IPS-11a (cell line): ENCODE data around the gene PMPCA.
A peak's percentile ranks its signal among the peaks of the same experiment; 100 is the strongest.
"Not testable (repeated sequence)": the region's sequence is repeated elsewhere in the genome, so short reads cannot be mapped to it uniquely, and the experiment has no call there.

Experiments
- H3K4me3 ChIP-seq: one replicate; pipeline ENCODE4 v1.5.1; 2013; ENCODE audit warnings: low read depth, low read length, control low read depth

Gene PMPCA

GRCh38 chr9:136393531-136393930, 16.9 kb upstream of the PMPCA start:
- H3K4me3 ChIP-seq: no peak overlapping the region

GRCh38 chr9:136394312-136395019, 16.0 kb upstream of the PMPCA start:
- no peak overlapping the region for H3K4me3 ChIP-seq

- no peak overlapping the region for H3K4me3 ChIP-seq
Measured at GRCh38 chr9:136395020-136395340, 15.5 kb upstream of the PMPCA start.

DNA sequence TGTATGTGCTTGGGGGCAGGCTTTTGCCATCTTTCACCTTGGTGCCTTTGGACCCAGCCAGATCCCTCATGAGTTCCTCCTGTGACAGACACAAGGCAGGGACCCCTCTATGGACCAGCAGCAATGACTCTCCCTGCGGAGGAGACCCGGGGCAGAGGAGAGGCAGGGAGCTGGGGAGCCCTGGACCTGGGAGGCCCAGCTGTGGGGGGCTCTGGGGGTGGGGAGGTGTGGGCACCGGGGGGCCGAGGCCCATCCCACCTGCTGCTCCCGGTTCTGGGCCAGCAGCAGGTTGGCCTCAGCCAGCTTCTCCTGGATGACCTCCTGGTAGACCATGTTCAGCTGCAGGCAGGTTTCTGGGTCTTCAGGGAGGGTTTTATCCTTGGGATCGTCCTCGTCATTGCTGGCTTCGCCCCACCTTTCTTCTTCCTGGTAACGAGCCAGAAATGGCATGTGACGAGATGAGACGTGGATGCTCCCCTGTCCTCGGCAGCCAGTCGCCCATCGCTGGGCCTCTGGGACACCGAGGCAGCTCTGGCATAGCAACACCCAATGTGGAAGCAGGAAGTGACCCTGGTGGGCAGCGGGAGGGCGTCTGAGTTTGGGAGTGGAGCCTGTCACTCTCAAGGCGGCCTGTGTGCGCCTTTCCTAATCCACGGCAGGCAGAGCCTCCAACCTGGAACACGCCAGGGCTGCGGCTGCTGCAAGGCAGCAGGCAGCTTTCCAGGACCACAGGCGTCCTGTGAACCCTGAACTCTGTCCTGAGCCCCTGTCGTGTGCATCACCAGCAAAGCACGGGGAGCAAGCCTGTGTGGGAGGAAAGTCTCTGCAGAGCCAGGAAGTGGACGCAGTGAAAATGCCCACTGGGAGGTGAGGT, 14.9 kb upstream of the PMPCA start:
- no peak overlapping the region for H3K4me3 ChIP-seq

GRCh38 chr9:136396219-136396515, 14.3 kb upstream of the PMPCA start:
- no peak overlapping the region for H3K4me3 ChIP-seq

GRCh38 chr9:136397643-136398042, 12.8 kb upstream of the PMPCA start:
- no peak overlapping the region for H3K4me3 ChIP-seq

DNA sequence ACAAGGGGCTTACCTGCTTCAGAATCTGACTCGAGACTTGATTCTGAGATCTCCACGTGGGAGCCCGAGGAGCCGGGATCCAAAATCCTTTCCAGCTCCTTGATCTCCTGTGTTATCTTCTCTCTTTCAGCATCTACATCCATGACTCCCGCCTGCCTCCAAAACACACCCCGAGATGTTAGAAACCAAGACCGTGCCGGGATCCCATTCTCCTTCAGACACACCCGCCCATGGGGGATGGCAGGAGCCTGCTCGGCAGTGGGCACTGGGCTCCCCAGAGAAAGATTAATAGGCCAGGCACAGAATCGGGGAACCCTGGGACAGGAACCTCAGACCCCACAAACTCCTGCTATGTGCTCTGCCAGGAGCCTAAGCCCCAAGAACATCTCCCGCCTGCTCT, 12.2 kb upstream of the PMPCA start:
- no peak overlapping the region for H3K4me3 ChIP-seq

DNA sequence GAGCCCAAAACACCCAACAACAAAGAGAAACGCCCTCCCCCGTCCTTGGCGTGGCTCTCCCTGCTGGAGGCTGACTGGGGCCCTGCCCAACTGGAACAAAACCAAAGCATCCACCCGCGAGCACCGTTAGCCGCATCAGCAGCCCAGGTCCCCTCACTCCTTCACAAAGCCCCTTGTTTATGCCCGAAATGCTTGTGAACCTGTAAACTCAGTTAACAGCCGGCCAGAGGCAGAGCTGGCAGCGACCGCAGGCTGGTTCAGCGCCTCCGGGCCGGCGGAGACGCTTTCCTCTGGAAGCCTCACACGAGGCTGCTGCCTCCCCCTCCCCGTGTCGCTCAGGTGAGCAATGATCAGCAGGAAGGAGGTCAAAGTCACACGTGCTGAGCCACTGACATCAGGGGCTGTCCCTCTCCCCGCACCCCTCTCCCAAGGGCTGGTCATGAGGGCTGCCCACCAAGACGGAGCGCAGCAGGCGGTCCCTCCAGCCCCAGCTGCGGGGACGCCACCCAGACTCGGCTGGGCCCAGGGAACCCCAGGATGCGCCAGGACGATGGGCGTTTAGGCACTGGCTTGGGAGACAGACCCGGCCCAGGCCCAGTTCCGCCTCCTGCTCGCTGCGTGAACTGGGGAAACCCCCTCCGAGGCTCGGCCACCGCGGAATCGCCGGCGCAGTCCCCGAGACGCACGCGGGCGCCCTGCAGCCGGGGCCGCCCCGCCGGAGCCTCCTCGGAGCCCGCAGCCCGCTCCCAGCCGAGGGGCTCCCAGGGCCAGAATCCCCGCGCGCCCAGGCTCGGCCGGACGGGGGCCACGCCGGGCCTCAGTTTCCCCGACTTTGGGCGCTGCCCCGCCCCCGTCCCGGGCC, 11.1 kb upstream of the PMPCA start:
- H3K4me3 ChIP-seq: peak overlapping the region; percentile 79

DNA sequence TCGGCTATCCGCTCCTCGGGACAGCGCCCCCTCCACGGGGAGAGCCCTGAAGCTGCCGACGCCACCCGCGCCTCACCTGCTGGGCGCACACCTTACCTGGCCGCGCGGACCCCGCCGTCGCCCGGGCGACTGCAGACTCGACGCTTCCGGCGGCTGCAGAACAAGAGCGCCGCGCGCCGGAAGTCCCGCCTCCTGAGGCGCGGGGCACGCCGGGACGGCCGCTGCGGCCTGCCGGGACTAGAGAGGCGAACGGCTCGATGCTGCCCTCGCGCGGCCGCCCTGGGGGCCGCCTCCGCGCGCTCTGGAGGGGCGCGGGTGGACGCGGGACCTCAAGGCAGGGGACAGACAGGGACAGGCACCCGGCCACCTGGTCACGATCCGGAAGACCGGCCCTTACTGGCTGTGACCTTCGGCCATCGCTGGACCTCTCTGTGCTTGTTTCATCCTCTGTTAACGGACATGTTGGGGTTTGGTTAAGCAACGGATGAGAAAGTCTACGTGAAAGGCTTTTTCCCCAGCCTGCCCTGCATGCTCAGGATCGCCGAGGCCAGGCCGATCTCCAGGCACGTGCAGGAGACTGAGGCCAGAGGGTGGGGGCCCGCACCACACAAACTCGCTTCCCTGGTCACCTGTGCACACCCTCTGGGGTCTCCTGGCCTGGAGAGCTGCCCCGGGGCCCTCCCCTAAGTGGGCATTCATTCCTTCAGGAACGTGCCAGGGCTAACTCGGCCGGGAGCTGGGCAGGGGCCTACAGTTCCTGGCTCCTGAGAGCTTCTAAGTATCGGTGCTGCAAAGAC, 10.2 kb upstream of the PMPCA start, which contains the start of gene SNAPC4:
SNAPC4 (minus strand) TSS at position 133 of the 797 bp plus-strand sequence. CDS start 1,742 bp downstream, outside the sequence.
- H3K4me3 ChIP-seq: peak within 1 kb of the TSS; percentile 79

- no peak overlapping the region for H3K4me3 ChIP-seq
Measured at GRCh38 chr9:136401173-136401922, 9.1 kb upstream of the PMPCA start.

DNA sequence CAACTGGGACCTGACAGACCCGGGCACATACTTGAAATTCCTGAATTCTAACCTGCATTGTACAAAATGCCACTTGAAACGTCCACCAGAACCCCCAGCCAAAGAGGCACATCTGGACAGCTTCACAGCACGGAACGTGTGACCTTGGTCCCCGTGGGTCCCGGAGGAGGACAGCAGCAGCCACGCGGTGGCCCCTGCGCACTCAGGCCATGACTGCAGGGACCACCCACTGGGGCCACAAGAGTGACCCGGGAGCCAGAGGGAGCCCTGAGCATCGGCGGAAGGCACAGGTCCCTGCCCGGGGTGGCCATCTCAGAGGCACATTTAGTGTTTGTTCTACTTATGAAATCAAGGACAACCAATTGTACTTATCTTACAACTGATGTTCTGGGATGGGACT, 8.4 kb upstream of the PMPCA start:
- H3K4me3 ChIP-seq: no peak overlapping the region

- no peak overlapping the region for H3K4me3 ChIP-seq
Measured at GRCh38 chr9:136403538-136403914, 6.9 kb upstream of the PMPCA start.

GRCh38 chr9:136403915-136404800, 6.3 kb upstream of the PMPCA start:
- no peak overlapping the region for H3K4me3 ChIP-seq

DNA sequence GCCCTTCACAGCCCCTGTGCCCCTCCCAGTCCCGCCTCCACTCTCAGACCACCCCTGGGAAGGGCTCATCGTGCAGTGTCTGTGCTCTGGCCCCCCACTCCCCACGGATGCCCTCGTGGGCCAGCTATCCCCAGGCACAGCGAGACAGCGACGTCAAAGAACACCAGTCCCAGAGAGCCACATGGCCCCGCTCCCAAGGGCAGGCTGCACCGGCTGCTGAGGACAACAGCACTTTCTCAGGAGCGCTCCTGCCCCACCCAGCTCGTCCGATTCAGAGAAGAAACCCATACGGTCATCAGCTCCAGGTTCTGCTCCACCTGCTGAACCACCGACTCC, 5.7 kb upstream of the PMPCA start:
- H3K4me3 ChIP-seq: no peak overlapping the region

DNA sequence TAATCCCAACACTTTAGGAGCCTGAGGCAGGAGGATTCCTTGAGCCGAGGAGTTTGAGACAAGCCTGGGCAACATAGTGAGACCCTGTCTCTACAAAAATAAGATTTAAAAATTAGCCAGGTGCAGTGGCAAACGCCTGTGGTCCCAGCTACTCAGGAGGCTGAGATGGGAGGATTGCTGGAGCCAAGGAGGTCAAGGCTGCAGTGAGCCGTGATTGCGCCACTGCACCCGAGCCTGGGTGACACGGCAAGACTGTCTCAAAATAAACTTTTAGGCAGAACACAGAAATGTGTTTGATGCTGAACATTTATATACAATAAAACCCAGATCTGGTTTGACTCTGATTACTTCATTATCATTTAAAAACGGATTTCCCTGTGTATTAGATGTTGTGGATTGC, 5.0 kb upstream of the PMPCA start:
- no peak overlapping the region for H3K4me3 ChIP-seq

- not testable (repeated sequence) for H3K4me3 ChIP-seq
Measured at GRCh38 chr9:136405904-136406303, 4.6 kb upstream of the PMPCA start.

GRCh38 chr9:136407061-136407460, 3.4 kb upstream of the PMPCA start:
- H3K4me3 ChIP-seq: not testable (repeated sequence)

- H3K4me3 ChIP-seq: no peak overlapping the region
Measured at GRCh38 chr9:136407911-136408310, 2.5 kb upstream of the PMPCA start.
